H1 (cell line): ENCODE data around the gene TENT4A. TPM values are rescaled to one million over a fixed set of nuclear protein-coding genes. Genes with fewer than 3 reads are reported as not detected.

Source experiments
- CTCF ChIA-PET: fragments of 300-600 bp; sonication (Branson Sonifier 250); formaldehyde crosslinking; loops from one replicate; lab custom pipeline; 2021; ENCODE audit not compliant: partially characterized antibody; lab: Charles Lee
- POLR2A ChIA-PET: fragments of 300-600 bp; sonication (Branson Sonifier 250); formaldehyde crosslinking; loops from one replicate; lab custom pipeline; 2021; ENCODE audit warnings: inconsistent platforms; ENCODE audit not compliant: partially characterized antibody; lab: Charles Lee
- DNase-seq, 2 experiments: peaks; one replicate each; pipeline versions ENCODE4 v3.0.0 to v3.0.0-alpha.2; 2010 to 2022; ENCODE audit warnings: low spot score in 2 of 2, low read depth in 1 of 2, mixed read lengths in 1 of 2
- FAIRE-seq: peaks from 2 replicates; lab custom pipeline; 2011; peaks lifted over from hg19 to GRCh38; lab: Jason Lieb, UNC
- H2AFZ ChIP-seq: 2 replicates; pipeline ENCODE4 v1.8.1; 2012; ENCODE audit warnings: low read length, inconsistent platforms
- H2AK5ac ChIP-seq: 2 replicates; pipeline ENCODE4 v1.6.1; 2013; ENCODE audit warnings: low read depth, low read length
- H2BK120ac ChIP-seq: replicated peaks from 2 replicates; pipeline ENCODE3; 2013; ENCODE audit warnings: low read depth, low read length, inconsistent platforms
- H2BK12ac ChIP-seq: 2 replicates; pipeline ENCODE4 v1.6.1; 2013; ENCODE audit warnings: low read depth, low read length
- H2BK15ac ChIP-seq: 2 replicates; pipeline ENCODE4 v1.6.1; 2013; ENCODE audit warnings: low read length
- H2BK20ac ChIP-seq: 2 replicates; pipeline ENCODE4 v1.6.1; 2013; ENCODE audit warnings: low read length
- H2BK5ac ChIP-seq: 2 replicates; pipeline ENCODE4 v1.6.1; 2013; ENCODE audit warnings: low read depth, low read length
- H3K14ac ChIP-seq: 2 replicates; pipeline ENCODE4 v1.6.1; 2013; ENCODE audit warnings: inconsistent platforms; ENCODE audit not compliant: insufficient read length
- H3K18ac ChIP-seq: 2 replicates; pipeline ENCODE4 v1.6.1; 2013; ENCODE audit warnings: low read length; ENCODE audit errors: extremely low read depth
- H3K23ac ChIP-seq: 2 replicates; pipeline ENCODE4 v1.6.1; 2013; ENCODE audit warnings: inconsistent platforms; ENCODE audit not compliant: insufficient read length
- H3K23me2 ChIP-seq: 2 replicates; pipeline ENCODE4 v1.6.1; 2013; ENCODE audit warnings: low read depth, low read length
- H3K27ac ChIP-seq: 2 replicates; pipeline ENCODE4 v1.6.1; 2011; ENCODE audit warnings: low read depth, low read length, inconsistent platforms
- H3K27me3 ChIP-seq, 4 experiments: replicated peaks in 1 of 4; 1 replicate in 1 of 4; 2 replicates in 3 of 4; pipeline versions ENCODE4 v1.6.1 to v1.8.1; 2011 to 2013; ENCODE audit warnings: low read length in 3 of 4, mild to moderate bottlenecking in 3 of 4, inconsistent platforms in 2 of 4, mixed read lengths in 2 of 4, moderate library complexity in 1 of 4; ENCODE audit not compliant: control insufficient read depth in 3 of 4, insufficient read depth in 3 of 4; ENCODE audit errors: extremely low read depth in 1 of 4
- H3K36me3 ChIP-seq, 4 experiments: 2 replicates each; pipeline versions ENCODE4 v1.6.1 to v1.8.1; 2011 to 2013; ENCODE audit warnings: mild to moderate bottlenecking in 4 of 4, low read length in 3 of 4, moderate library complexity in 2 of 4, control low read depth in 1 of 4, inconsistent platforms in 1 of 4; ENCODE audit not compliant: insufficient read depth in 4 of 4, control insufficient read depth in 2 of 4
- H3K4ac ChIP-seq: replicated peaks from 2 replicates; pipeline ENCODE3; 2013; ENCODE audit warnings: low read length, low read depth, mixed read lengths, inconsistent platforms; ENCODE audit not compliant: insufficient read length
- H3K4me1 ChIP-seq, 4 experiments: replicated peaks in 1 of 4; 1 replicate in 1 of 4; 2 replicates in 3 of 4; pipeline versions ENCODE4 v1.6.1 to v1.8.1; 2011 to 2013; ENCODE audit warnings: low read length in 3 of 4, inconsistent platforms in 2 of 4, mixed read lengths in 1 of 4; ENCODE audit not compliant: insufficient read depth in 4 of 4, control insufficient read depth in 3 of 4
- H3K4me2 ChIP-seq, 2 experiments: 2 replicates each; pipeline versions ENCODE4 v1.6.1 to v1.8.1; 2011 to 2013; ENCODE audit warnings: low read depth in 2 of 2, low read length in 2 of 2, control low read depth in 1 of 2, inconsistent platforms in 1 of 2, mild to moderate bottlenecking in 1 of 2; ENCODE audit not compliant: insufficient read depth in 1 of 2
- H3K4me3 ChIP-seq, 4 experiments: fragments of 200-600, 300-600 bp in 1 of 4; sonication (generic), shearing (Covaris generic), sonication (Bioruptor Twin) in 1 of 4; 2 replicates each; pipeline versions ENCODE4 v1.5.1 to v1.8.1; 2011 to 2016; ENCODE audit warnings: low read length in 4 of 4, low read depth in 3 of 4, control low read depth in 2 of 4, inconsistent platforms in 2 of 4, mild to moderate bottlenecking in 2 of 4, mixed read lengths in 1 of 4, moderate library complexity in 1 of 4; ENCODE audit not compliant: insufficient read depth in 2 of 4; ENCODE audit errors: extremely low read depth in 1 of 4
- H3K56ac ChIP-seq: replicated peaks from 2 replicates; pipeline ENCODE3; 2013; ENCODE audit warnings: low read depth, mild to moderate bottlenecking, mixed read lengths, low read length, inconsistent platforms; ENCODE audit not compliant: insufficient read length
- H3K79me1 ChIP-seq: 2 replicates; pipeline ENCODE4 v1.6.1; 2013; ENCODE audit warnings: low read depth, low read length, control low read depth
- H3K79me2 ChIP-seq, 2 experiments: 2 replicates each; pipeline versions ENCODE4 v1.6.1 to v1.8.1; 2012 to 2013; ENCODE audit warnings: low read length in 2 of 2, mild to moderate bottlenecking in 2 of 2, inconsistent platforms in 1 of 2; ENCODE audit not compliant: insufficient read depth in 2 of 2, control insufficient read depth in 1 of 2
- H3K9ac ChIP-seq, 4 experiments: replicated peaks in 1 of 4; 1 replicate in 1 of 4; 2 replicates in 3 of 4; pipeline versions ENCODE4 v1.6.1 to v1.8.1; 2011 to 2013; ENCODE audit warnings: low read depth in 3 of 4, low read length in 3 of 4, control low read depth in 2 of 4, mild to moderate bottlenecking in 2 of 4, moderate library complexity in 2 of 4, inconsistent platforms in 1 of 4; ENCODE audit errors: extremely low read depth in 1 of 4
- H3K9me3 ChIP-seq, 2 experiments: 2 replicates each; pipeline versions ENCODE4 v1.6.1 to v1.8.1; 2012 to 2013; ENCODE audit warnings: mild to moderate bottlenecking in 2 of 2, moderate library complexity in 2 of 2, control low read depth in 1 of 2, inconsistent platforms in 1 of 2, low read depth in 1 of 2, low read length in 1 of 2, mixed read lengths in 1 of 2; ENCODE audit not compliant: insufficient read depth in 2 of 2
- H4K20me1 ChIP-seq, 2 experiments: replicated peaks in 1 of 2; 2 replicates each; pipeline versions ENCODE3 to v1.8.1; 2011 to 2013; ENCODE audit warnings: inconsistent platforms in 2 of 2, low read length in 2 of 2, mild to moderate bottlenecking in 1 of 2; ENCODE audit not compliant: insufficient read depth in 2 of 2, control insufficient read depth in 1 of 2
- H4K5ac ChIP-seq: 2 replicates; pipeline ENCODE4 v1.6.1; 2013; ENCODE audit warnings: low read length, low read depth, mixed read lengths, inconsistent platforms; ENCODE audit not compliant: insufficient read length
- H4K8ac ChIP-seq: 2 replicates; pipeline ENCODE4 v1.8.0; 2013; ENCODE audit warnings: mild to moderate bottlenecking, moderate library complexity, low read length, inconsistent platforms; ENCODE audit not compliant: insufficient read depth; ENCODE audit errors: extremely low read depth
- H4K91ac ChIP-seq: replicated peaks from 2 replicates; pipeline ENCODE3; 2013; ENCODE audit warnings: low read length, mixed read lengths, inconsistent platforms; ENCODE audit not compliant: insufficient read length
- ATF3 ChIP-seq: IDR thresholded peaks from 2 replicates; pipeline ENCODE4 v1.6.1; 2011; ENCODE audit warnings: low read depth, mild to moderate bottlenecking, low read length; ENCODE audit not compliant: insufficient read depth
- CHD1 ChIP-seq: IDR thresholded peaks from 2 replicates; pipeline ENCODE4 v1.6.1; 2012; ENCODE audit warnings: low read depth, low read length, improper control_type of control experiment
- CTCF ChIP-seq, 3 experiments: IDR thresholded peaks; 1 replicate in 2 of 3; 2 replicates in 1 of 3; pipeline versions ENCODE4 v1.5.1 to v1.6.1; 2011; ENCODE audit warnings: low read length in 3 of 3, mild to moderate bottlenecking in 3 of 3, inconsistent platforms in 2 of 3, low read depth in 1 of 3, moderate library complexity in 1 of 3; ENCODE audit not compliant: insufficient read depth in 1 of 3; ENCODE audit errors: control extremely low read depth in 1 of 3
- EZH2 ChIP-seq: fragments of 200-600 bp; sonication (generic); IDR thresholded peaks from 2 replicates; pipeline ENCODE4 v1.7.1; 2012; ENCODE audit warnings: low read depth, mild to moderate bottlenecking, moderate library complexity, low read length, inconsistent platforms; ENCODE audit not compliant: severe bottlenecking
- GABPA ChIP-seq: IDR thresholded peaks from 2 replicates; pipeline ENCODE4 v1.6.1; 2011; ENCODE audit warnings: mild to moderate bottlenecking, low read length, moderate library complexity, borderline replicate concordance; ENCODE audit not compliant: insufficient read depth
- HDAC6 ChIP-seq: IDR thresholded peaks from one replicate; pipeline ENCODE4 v1.7.1; 2012; ENCODE audit warnings: low read depth, mild to moderate bottlenecking, inconsistent platforms, low read length, moderate library complexity
- PHF8 ChIP-seq: fragments of 200-600 bp; sonication (generic); conservative IDR thresholded peaks from 2 replicates; pipeline ENCODE4 v1.7.1; 2012; ENCODE audit warnings: low read depth, mild to moderate bottlenecking, inconsistent platforms, low read length, moderate library complexity
- RXRA ChIP-seq: IDR thresholded peaks from 2 replicates; pipeline ENCODE4 v1.6.1; 2011; ENCODE audit warnings: low read depth, mild to moderate bottlenecking, low read length, moderate library complexity; ENCODE audit not compliant: insufficient read depth
- SUZ12 ChIP-seq: fragments of 200-600 bp; sonication (generic); IDR thresholded peaks from 2 replicates; pipeline ENCODE4 v1.6.1; 2012; ENCODE audit warnings: mild to moderate bottlenecking, inconsistent platforms, low read length, moderate library complexity, mixed read lengths
- TAF7 ChIP-seq: optimal IDR thresholded peaks from 2 replicates; pipeline ENCODE3; 2011; ENCODE audit warnings: low read depth, mild to moderate bottlenecking, inconsistent platforms, low read length, moderate library complexity, borderline replicate concordance
- WGBS, 2 experiments: shearing (Covaris generic) in 1 of 2; methylation state at CpG; one replicate each; pipeline versions ENCODE4 v1.1.6 to v1.1.7; 2013 to 2015; ENCODE audit warnings: low lambda C conversion rate in 2 of 2, mixed read lengths in 2 of 2, inconsistent platforms in 1 of 2, low coverage in 1 of 2, missing lambda C conversion rate in 1 of 2; ENCODE audit not compliant: insufficient replicate concordance in 2 of 2, insufficient coverage in 1 of 2, insufficient read length in 1 of 2; ENCODE audit errors: extremely low coverage in 1 of 2, missing lambda C conversion rate in 1 of 2; 5-methylcytosine and 5-hydroxymethylcytosine counted together
- polyA plus RNA-seq, 7 experiments: library from polyadenylated mRNA; depleted of rRNA in 3 of 7; stranded (reverse) in 5 of 7; unstranded in 2 of 7; fragments of >200 nt in 5 of 7; fragments of 200-250 nt in 2 of 7; gene quantifications; 1 replicate in 5 of 7; 2 replicates in 1 of 7; 4 replicates in 1 of 7; pipeline versions ENCODE4 v1.2.1 to v1.2.3, GENCODE V29; 2011 to 2013; ENCODE audit warnings: missing spikeins in 2 of 7, mixed read lengths in 2 of 7
- total RNA-seq: library from RNA; stranded (reverse); fragmentation: NEBNext Ultra II Directional; extraction: Animal tissue kit (Norgen Biotek cat#: 25700); gene quantifications from 2 replicates; pipeline ENCODE4 v1.2.1, GENCODE V29; 2021

Gene TENT4A
- total and polyA plus RNA-seq, 2 of the 8 experiments (the other 6 are each of a cell fraction or from before 2014, with no cell fraction given), result 8.9 to 25.1 TPM

GRCh38 chr5:6739603-6740002, 26.4 kb downstream of the TENT4A start:
- Histone ChIP-seq H3K18ac (no peak overlapping the region), H3K27ac (no peak overlapping the region; the same call in 1 of the 2 replicates), H3K56ac (no peak overlapping the region), H3K4me1 (no peaks in the 10 kb centered on the region; a peak in 1 of 7 replicates), H3K14ac (no peak overlapping the region), H3K79me2 (peaks cover 0 to 20% of the 10 kb centered on the region in 2 experiments; a peak in 2 of 4 replicates), H2BK120ac (no peak overlapping the region), H4K8ac (no peak overlapping the region), H4K5ac (no peak overlapping the region), H3K36me3 (peaks cover 0 to 15% (median 9%) of the 10 kb centered on the region in 4 experiments), H4K91ac (no peak overlapping the region), H2BK15ac (no peak overlapping the region), H3K23ac (no peak overlapping the region), H3K9ac (no peak overlapping the region), H3K27me3 (no peaks in the 10 kb centered on the region), H2BK12ac (no peak overlapping the region), H3K9me3 (no peaks in the 10 kb centered on the region), H2AFZ (no peak overlapping the region), H3K4me2 (no peak overlapping the region), H3K4me3 (no peak overlapping the region), H3K79me1 (peaks cover 9% of the 10 kb centered on the region; the same call in 1 of the 2 replicates), H3K4ac (no peak overlapping the region), H3K23me2 (no peaks in the 10 kb centered on the region; the same call in 1 of the 2 replicates), H2BK20ac (no peak overlapping the region), H2BK5ac (no peak overlapping the region), H4K20me1 (peaks cover 3 to 27% of the 10 kb centered on the region in 2 experiments), H2AK5ac (no peak overlapping the region)
- 83% methylated on average over 15 of the region's 15 CpGs; no CpG with 5 or more reads in 1 of the 2 experiments for WGBS, 2 experiments
- ChIA-PET CTCF (interaction anchor here (0.8 kb wide), 1 partner anchor 113 kb away, joined by 3 read pairs; no protein-coding TSS in a partner anchor), POLR2A (no interaction called here)
- DNase-seq (no peak), FAIRE-seq (no peak)
- TF ChIP-seq SUZ12 (no peak), EZH2 (no peak), CTCF (IDR thresholded peaks at IDR 0.05; ENCODE audit: control extremely low read depth in 1 of 3, insufficient read depth in 1 of 3, low read depth in 1 of 3, low read length in 3 of 3) (no peak), PHF8 (no peak), ATF3 (no peak), CHD1 (no peak), GABPA (no peak), RXRA (no peak), HDAC6 (no peak), TAF7 (no peak)
